Right forelimb (tissue), 1 donor: ENCODE results near the gene ERGIC1.
"Not testable (repeated sequence)": the region's sequence is repeated elsewhere in the genome, so short reads cannot be mapped to it uniquely, and the experiment has no call there.

Experiments used
- DNase-seq: peaks from one replicate; pipeline ENCODE4 v3.0.0-alpha.2; 2018

Gene ERGIC1

DNA sequence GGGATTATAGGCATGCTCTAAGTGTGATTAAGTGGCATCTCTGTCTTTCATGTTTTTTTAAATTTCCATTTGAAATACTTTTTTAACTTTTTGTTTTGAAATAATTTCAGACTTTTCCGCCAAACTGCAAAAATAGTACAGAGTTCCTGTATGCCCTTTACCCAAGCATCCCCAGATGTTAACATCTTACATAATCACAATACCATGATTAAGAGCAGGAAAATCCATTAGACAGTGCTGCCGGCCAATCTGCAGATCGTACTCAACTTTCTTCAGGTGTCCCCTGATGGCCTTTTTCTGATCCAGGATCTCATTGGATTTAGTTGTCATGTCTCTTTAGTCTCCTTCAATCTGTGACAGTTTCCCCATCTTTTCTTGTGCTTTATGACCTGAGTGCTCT, 49.0 kb downstream of the ERGIC1 start:
- no peak for DNase-seq

DNA sequence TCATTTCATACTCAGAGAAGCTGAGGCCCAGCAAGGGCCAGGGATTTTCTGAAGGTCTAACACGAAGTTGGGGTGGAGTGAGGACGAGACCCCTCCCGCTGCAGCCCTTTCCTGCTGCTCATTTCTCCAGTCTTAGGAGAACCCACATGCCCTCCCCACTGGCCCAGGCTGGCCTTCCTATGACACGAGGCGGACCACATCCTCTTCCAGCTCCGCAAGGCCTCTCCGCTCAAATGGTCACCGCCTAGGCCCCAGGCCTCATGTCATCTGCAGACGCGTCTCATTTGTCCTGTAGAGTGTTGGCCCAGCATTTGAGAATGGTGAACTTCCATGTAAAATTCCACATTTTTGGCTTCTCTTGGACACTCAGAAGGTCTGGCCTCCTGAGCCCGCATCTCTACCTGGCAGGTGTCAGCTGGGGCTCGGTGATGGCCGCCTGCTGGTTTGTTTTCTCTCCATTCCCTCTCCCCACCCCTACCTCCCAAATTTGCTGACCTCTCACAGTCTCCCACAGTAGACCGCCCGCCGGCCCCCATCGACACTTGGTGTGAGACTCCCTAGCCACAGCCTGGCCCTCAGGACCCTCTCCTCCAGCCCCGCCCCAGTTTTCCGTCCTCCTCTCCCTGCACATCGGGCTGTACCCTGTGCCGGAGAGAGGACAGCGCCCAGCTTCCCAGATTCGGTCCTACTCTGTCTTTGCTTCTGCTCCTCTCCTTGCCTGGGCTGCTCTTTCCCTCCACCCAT, 51.7 kb downstream of the ERGIC1 start:
- DNase-seq = no peak

DNA sequence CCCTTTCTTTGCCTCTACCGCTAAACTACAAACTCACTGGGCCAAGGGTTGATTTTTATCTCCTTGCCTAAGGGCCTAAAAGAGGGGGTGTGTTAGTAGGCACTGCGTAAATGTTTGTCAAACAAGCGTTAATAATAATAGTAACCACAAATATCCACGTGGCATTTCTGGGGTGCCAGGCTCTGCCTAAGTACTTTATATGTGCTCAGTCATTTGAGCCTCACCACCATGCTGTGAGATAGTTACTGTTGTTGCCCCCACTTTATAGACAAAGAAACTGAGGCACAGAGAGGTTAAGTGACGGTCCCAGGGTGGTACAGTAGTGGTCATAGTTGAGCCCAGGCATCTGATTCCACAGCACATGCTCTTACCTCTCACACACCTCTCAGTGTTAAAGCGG, 52.4 kb downstream of the ERGIC1 start:
- DNase-seq = no peak

DNA sequence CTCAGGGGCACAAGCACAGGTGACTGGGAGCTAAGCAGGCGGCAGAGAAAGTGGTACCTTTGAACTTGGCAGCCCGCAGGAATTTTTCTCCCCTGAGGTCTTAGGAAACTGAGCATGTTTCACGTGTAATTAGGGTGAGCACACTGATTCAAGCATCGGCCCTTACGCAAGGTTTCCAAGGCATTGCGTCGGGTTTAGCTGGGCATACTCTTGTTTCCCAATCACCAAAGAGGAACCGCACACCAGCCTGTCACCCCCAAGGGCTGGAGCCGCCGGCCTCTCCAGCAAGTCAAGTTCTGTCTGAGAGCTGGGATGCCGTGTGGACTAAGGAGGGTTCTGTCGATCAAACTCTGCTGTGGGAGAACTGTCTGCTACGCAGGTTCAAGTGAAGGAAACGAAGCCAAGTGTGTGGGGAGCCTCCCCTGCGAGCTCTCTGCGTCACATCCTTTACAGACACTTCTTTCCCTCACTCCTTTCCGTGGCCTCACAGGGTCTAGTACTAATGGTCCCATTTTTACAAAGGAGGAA, 53.0 kb downstream of the ERGIC1 start:
- DNase-seq = no peak

DNA sequence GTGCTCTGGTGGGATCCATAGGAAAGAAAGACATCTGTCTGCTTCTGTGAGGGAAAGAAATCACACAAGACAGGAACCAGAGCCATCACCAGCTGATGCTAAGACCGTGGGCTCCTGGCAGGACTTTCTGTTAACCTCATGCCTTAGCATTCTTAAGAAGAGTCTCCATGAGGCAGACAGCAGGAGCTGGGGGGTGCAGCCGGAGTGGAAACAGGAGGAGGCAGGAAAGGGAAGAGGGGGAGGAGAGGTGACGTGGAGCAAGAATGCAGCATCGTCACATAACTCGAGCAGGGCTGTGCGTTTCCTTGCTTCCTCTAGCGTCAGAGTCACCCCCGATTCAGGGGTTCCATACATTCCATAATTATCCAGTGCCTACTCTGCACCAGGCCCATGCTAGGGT, 53.6 kb downstream of the ERGIC1 start:
- peak; percentile 78 for DNase-seq

DNA sequence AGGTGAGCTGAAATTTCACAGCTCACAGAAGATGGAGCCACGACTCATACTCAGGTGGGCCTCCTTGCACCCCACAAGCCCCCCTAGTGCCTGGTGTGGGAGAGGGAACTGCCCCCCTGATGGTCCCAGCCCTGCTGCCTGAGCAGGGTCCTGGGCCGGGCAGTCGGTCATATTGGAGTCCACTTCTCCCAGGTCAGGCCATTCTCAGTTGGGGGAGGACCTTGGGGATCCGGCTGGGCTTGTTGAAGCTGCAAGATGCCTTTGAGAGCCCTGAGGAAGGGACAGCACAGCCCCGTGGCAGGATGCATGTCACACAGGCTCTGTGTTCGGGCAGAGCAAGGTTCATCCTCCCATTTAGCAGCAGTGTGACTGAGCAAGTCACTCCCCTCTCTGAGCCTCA, 56.6 kb downstream of the ERGIC1 start:
- DNase-seq = no peak

DNA sequence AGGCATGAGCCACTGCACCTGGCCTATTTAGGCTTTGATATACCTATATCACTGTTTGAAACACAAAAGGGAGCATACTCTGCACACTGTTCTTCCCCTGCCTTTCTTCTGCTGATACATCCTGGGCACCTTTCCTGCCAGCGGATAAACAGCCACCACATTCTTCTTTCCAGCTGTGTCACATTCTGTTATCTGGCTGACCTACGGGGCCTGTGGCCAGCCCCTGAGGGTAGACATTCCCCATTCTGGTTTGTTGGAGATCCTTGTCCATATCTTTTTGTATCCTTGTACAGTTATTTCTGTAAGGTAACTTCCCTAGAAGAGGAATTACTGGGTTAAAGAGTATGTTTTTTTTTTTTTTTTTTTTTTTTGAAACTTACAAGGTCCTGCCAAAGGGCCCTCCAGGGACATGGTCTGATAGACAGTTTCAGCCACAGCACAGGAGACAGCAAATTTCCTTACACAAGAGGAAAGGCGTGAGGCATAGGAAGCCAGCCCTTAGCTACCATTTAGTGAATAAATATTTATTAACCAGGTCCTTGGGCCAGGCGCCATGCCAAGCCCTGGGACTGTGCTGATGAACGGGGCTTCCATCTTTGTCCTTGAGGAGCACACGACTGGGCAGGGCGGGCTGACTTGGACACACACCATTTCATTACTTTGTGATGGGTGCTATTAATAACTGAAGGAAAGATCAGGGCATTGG, 57.8 kb downstream of the ERGIC1 start:
- DNase-seq = no peak

DNA sequence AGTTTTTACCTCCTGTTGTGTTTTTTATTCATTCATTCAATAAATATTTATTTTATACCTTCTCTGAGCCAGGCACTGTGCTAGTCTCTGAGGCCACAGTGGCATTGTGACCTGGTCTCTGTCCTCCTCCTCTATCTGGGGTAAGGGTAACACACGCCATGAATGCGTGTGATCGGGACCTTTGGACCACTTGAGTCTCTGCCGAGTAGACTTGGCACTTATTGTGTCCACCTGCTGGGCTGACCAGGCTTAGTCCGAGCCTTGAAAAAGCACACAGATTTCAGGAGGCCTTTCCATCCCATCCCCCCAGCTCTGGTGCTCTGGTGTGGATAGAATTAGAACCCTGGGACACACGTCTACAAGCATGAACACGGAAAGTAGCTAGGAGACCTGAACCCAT, 58.7 kb downstream of the ERGIC1 start:
- DNase-seq = no peak

DNA sequence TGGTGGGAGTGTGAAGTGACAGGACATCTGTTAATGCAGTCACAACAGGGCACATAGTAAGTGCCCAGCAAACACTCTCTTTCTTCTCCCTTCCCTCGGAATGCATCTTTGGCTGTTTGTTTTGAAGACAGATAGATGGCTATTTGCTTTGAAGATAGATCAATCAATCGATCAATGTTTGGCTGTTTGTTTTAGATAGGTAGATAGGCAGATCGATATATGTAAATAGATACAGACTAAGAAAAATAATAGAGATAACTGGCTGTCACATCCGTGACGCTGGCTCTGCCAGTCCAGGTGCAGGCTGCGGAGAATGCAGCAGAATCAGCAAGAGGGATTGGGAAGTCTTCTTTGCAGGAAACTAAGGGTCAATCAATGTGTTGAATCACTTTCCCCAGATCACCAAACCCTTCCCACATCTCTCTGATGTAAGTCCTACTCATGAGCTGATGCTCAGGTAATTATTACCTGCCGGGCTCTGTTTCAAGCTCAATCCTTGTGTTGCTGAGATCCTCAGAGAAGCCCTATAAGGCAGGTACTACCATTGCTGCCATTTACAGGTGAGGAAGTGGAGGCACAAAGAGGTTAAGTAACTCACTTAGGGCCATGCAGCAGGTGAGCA, 60.8 kb downstream of the ERGIC1 start:
- DNase-seq = no peak

DNA sequence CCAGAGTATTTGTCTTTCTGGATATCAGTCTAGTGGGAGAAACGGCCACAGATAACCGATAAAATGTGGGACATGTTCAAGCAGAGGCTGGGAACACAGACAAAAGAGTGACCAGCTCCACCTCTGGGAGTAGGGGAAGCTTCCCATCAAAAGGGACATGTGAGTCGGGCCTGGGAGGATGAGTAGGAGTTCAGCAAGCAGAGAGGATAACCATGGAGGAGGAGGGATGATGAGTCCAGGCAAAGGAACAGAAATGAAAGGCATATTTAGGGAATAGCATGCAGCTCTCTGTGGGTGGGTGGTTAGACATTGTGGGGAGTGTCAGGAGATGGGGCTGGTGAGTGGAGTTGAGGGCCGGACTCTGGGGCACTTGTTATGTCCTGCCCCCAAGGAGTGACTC, 61.5 kb downstream of the ERGIC1 start:
- no peak for DNase-seq

DNA sequence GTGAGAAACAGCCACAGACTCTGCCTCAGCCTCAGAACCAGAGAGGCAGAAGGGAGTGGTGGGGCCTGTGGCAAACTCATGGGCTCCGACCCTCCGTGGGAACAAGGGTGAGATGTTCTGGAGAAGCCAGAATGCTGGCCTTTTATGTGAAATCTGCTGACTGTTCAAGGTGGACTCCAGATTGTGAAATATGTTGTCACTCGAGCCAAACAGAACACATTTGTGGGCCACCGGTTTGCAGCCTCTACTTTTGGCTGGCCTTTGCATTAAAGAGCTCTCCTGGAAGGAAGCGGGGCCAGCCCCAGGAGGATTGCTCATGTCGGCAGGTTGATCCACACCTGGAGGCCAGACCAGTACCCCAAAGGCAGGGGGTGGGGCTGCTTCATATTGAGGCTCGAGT, 62.4 kb downstream of the ERGIC1 start:
- no peak for DNase-seq

DNA sequence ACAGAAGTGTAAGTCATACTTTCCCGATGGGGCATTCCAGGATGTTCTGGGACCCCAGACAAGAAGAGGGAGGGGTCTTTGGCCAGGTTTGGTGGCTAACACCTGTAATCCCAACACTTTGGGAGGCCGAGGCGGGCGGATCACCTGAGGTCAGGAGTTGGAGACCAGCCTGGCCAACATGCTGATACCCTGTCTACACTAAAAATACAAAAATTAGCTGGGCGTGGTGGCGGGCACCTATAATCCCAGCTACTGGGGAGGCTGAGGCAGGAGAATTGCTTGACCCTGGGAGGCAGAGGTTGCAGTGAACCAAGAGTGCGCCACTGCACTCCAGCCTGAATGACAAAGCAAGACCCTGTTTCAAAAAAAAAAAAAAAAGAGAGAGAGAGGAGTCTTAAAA, 63.0 kb downstream of the ERGIC1 start:
- not testable (repeated sequence) for DNase-seq

DNA sequence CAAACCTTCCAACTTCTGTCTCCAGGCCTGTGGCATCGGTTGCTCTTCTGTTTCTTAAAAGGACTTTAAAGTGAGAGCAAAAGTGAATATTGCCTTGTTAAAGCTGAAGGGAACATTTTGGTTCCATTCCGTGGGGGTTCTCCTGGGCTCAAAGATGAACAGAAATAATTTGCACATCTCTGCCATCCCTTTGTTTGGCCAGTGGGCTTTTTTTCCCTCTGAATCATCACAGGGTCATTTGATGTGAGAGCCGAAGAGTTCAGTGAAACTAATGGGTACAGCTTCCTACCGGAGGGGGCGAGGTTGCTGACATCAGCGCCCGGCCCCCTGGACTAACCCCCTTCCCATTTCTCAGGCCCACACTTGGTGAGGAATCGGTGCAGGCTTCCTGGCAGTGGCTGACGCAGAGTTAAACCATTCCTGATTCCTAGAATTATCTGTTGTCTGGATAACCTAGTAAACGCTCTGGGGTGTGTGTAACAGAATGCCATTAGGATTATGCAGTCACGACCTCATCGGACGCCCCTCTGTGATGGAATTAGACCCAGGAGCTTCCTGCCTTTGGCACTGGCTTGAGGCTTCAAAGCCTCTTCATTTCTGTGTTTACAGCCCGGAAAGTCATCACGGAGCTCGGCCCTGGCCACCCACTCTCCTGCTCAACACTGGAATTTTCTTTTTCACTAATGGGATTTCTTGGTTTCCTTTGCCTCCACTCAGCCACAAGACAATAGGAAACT, 63.6 kb downstream of the ERGIC1 start:
- DNase-seq = no peak

DNA sequence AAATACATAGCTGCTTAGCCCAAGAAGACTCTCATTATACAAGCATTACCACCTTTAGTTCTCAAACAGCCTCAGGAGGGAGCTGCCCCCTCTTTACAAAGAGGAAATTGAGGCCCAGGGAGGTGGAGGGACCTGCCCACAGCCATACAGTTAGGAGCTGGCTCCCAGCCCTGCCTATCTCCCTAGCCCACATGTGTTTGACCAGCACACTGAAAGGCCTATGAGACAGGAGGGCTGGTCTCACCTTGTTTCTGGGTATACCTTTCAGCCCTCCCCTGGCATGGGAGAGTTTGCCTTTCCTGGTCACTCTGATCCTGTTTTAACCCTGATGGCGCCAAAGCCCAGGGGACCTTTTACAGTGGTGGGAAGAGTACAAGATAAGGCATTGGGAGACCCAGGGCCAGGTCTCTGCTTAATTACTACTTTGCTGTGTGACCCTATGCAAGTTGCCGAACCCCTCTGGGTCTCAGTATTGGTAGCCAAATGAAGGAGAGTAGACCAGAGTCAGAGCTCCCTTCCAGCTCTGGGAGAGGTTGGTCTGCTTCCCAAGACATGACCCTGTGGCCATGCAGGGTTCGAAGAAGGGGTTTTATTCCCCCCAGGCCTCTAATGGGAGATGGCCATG, 64.3 kb downstream of the ERGIC1 start:
- DNase-seq = no peak

DNA sequence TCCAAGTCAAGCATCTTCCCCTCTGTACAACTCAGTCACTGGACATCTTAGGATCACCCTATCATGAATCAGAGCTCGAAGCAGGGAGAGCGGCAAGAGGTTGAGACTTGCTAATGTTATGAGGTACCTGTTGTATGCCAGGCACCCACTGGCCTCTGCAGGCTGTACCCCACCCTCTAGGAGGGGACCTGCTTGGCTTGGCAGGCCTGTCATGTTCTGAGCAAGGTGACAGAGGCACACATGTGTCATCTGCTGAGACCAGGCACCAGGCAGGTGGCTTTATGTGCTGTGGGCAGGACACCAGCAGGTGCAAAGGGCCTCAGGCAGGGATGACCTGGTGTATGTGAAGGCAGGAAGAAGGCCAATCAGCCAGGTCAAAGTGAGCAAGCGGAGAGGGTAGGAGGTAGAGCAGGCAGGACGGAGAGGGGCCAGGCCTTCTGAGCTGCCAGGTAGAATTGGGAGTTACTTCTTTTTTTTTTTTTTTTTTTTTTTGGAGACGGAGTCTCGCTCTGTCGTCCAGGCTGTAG, 64.9 kb downstream of the ERGIC1 start:
- no peak for DNase-seq

DNA sequence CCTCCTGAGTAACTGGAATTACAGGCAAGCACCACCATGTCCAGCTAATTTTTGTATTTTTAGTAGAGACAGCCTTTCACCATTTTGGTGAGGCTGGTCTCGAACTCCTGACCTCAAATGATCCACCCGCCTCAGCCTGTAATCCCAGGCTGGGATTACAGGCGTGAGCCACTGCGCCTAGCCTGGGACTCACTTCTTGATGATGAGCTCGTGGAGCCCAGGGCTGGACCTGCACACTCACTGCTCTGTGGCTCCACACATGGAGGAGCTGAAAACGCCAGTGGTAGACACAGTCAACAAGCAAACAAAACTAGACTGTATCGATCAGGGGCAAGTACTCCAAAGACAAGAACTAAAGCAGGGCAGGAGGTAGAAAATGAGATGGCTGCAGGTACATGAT, 65.4 kb downstream of the ERGIC1 start:
- DNase-seq = no peak

DNA sequence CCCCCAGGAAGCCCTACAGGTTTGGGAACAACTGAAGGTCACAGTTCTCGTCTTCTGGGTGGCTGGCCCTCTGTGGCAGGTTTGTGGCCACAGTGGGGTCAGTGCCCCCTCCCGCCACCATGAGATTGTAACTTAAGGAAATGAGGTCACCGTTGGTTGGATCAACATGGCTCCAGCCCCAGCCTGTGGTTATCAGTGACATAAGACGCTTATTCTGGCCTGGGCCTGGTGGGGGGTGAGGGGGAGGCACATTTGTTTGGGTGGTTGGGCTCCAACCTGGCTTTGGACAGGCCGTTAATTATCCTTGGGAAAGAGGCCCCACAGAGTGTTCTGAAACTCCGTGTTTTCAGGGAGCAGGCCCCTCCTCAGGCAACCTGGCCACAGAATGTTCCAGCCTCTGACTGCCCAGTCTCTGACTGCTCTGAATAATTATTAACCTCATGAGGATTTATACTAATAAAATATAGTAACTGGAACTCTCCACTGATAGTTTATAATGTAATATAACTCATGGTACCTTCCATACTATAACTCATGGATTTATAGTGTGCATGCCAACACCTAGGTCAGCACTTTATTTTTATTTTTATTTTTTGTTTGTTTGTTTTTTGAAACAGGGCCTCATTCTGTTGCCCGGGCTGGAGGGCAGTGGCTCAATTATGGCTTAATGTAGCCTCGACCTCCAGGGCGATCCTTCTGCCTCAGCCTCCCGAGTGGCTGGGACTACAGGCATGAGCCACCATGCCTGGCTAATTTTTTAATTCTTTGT, 67.1 kb downstream of the ERGIC1 start:
- DNase-seq = no peak

DNA sequence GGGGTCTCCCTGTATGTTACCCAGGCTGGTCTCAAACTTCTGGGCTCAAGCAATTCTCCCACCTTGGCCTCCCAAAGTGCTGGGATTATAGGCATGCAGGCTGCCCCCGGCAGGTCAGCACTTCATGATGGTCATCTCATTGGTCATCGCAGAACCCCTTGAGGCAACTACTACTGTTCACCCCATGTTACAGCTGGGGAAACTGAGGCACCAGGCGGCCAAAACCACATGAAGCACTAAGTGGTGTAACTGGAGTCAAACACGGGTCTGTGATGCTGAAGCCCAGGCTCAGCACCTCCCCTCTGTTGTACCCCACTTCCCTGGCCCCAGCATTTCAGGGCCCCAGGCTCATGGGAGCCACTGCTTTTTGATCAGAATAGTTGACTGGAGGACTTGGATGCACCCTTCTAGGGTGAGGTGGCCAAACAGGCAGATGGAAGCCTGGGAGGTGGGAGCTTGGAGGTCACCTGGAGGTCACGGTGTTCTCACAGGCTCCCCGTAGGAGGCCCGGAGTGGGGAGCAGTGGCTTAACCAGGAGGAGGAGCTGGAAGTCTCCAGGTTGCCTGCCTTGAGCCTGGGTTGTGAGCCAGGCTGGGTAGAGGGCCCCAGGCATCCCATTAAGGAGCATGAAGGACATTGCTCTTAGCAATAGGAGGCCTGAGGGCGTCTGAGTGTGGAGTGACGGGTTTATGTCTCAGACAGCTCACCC, 67.9 kb downstream of the ERGIC1 start:
- no peak for DNase-seq

DNA sequence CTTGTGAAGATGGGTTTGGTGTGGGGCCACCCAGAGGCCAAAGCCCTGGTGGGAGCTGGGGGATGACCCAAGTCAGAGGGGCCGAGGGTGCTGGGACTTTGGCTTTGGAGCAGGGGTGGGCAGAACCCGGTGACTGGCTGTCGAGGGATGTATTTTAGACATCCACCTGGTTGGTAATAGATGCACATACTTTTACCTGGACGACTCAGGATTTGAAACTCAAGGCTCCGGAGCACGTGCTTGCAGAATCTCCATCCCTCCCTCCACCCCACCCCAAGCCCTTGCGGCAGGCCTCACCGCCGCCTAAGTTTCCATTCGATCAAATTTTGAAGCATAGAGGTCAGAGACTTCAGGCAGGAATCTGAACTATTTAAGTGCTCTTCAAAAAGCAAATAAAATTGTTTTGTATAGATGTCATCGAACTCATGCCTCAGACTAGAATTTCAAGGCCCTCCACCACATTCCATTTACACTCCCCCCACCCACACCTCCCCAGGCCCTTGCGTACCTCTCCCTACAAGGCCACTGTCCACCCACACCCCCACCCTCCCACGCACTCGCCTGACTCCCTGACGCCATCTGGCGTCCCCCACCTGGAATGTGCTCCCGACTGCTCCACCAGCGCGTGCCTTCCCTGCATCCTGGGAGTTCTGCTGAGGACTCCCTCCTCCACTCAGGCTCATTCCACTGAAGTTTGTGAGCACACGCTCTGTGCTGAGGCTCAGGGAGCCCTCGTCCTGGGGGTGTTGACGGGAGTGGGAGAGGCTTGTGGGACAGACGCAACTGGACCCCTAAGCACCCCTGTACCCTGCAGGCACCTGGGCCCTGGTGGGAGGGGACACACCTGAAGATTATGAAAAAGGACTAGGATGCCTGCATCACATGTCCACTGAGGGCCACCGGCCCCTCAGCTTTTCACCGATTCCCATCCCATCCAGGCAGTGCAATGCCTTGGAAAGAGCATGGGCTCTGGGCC, 68.7 kb downstream of the ERGIC1 start:
- DNase-seq = peak; percentile 79

DNA sequence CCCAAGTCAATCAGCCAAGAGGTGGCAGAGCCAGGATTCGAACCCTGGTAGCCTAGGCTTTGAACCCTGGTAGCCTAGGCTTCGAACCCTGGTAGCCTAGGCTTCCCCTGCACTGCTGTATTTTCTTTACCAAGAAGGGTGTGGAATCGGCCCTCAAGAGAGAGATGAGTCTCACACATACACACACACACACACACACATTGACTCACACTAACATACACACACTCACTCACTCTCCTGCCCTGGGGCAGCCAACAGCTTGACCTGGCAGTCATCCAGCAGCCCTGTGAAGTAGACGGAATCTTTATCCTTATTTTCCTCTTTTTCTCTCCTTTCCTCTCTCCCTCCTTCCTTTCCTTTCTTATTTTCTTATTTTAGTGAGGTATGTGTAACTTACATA, 69.7 kb downstream of the ERGIC1 start:
- no peak for DNase-seq
